Activated T-helper 1 cell treated with anti-CD3 and anti-CD28 coated beads, Interleukin-12 subunit alpha, Interleukin-12 subunit beta, Interleukin-2, Interleukin-4 antibody, amounts not matched to agents 30 ng/mL and 10 ng/mL and 1 ng/mL, durations not matched to agents 14 hours and 24 hours and 36 hours (primary cell): Measurements from ENCODE around the gene RPS25. TPM values are rescaled to one million over a fixed set of nuclear protein-coding genes. Genes with fewer than 3 reads are reported as not detected.
"Not testable (repeated sequence)": the region's sequence is repeated elsewhere in the genome, so short reads cannot be mapped to it uniquely, and the experiment has no call there.

Experiments used
- DNase-seq: peaks from one replicate; pipeline ENCODE4 v3.0.0; 2021; ENCODE audit warnings: low spot score
- H3K27ac Mint-ChIP-seq: one replicate; pipeline ENCODE4 v1.8.0; 2021; ENCODE audit warnings: mild to moderate bottlenecking, mixed read lengths
- H3K27me3 Mint-ChIP-seq: one replicate; pipeline ENCODE4 v1.8.0; 2022; ENCODE audit warnings: mild to moderate bottlenecking, moderate library complexity, mixed read lengths; ENCODE audit not compliant: insufficient read depth
- H3K36me3 Mint-ChIP-seq: one replicate; pipeline ENCODE4 v1.8.0; 2021; ENCODE audit warnings: low read depth, mixed read lengths
- H3K4me1 Mint-ChIP-seq: one replicate; pipeline ENCODE4 v1.8.0; 2021; ENCODE audit warnings: low read depth, mixed read lengths
- H3K4me3 Mint-ChIP-seq: one replicate; pipeline ENCODE4 v1.8.0; 2021; ENCODE audit warnings: mild to moderate bottlenecking, moderate library complexity, mixed read lengths
- H3K9me3 Mint-ChIP-seq: one replicate; pipeline ENCODE4 v1.8.0; 2021; ENCODE audit warnings: mixed read lengths
- intact Hi-C: fragments of 100-400 bp; cut with micrococcal nuclease; formaldehyde crosslinking; loops from one replicate; pipeline ENCODE4 v1.15.1; 2024
- total RNA-seq: library from RNA; stranded (reverse); gene quantifications from 2 replicates; pipeline ENCODE4 v1.2.3, GENCODE V29; 2022

RPS25 gene
- total RNA-seq, 1 donor from 2014 or later, result 1,455 TPM

GRCh38 chr11:119051440-119052162, 33.5 kb upstream of the RPS25 start:
- no peak overlapping the region for H3K4me3 Mint-ChIP-seq
- H3K9me3 Mint-ChIP-seq, result no peaks in the 10 kb centered on the region
- H3K4me1 Mint-ChIP-seq, result peaks cover 39% of the 10 kb centered on the region
- H3K36me3 Mint-ChIP-seq, result peaks cover 83% of the 10 kb centered on the region
- no peak for DNase-seq
- H3K27ac Mint-ChIP-seq, result peak overlapping the region; percentile 40
- intact Hi-C loops, result no loop called here
- no peaks in the 10 kb centered on the region for H3K27me3 Mint-ChIP-seq

DNA sequence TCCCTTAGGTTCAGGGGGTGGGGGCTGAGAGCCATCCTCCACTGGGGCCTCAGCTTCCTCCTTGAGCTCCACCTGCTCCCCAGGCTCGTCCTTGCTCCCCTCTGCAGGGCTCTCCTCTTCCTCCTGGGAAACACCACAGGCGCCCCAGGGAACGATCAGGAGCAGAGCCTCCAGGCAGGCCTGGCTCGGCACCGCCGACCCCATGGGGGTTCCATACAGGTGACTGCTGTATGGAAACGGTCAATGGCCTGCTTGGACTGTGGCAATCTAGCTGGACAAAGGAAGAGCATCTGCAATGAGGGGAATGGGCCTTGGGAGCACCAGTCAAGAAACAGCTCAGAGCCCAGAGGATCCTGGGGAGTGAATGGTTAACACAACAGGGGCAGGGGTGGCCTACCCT, 30.9 kb upstream of the RPS25 start:
- intact Hi-C loops, result no loop called here
- peaks cover 23% of the 10 kb centered on the region for H3K4me1 Mint-ChIP-seq
- no peak overlapping the region for H3K4me3 Mint-ChIP-seq
- no peak for DNase-seq
- H3K27me3 Mint-ChIP-seq, result no peaks in the 10 kb centered on the region
- H3K27ac Mint-ChIP-seq, result no peak overlapping the region
- peaks cover 79% of the 10 kb centered on the region for H3K36me3 Mint-ChIP-seq
- H3K9me3 Mint-ChIP-seq, result no peaks in the 10 kb centered on the region

GRCh38 chr11:119048644-119049043, 30.5 kb upstream of the RPS25 start:
- Mint-ChIP-seq H3K4me3 (no peak overlapping the region), H3K9me3 (no peaks in the 10 kb centered on the region), H3K27ac (no peak overlapping the region), H3K4me1 (peaks cover 19% of the 10 kb centered on the region), H3K27me3 (no peaks in the 10 kb centered on the region), H3K36me3 (peaks cover 75% of the 10 kb centered on the region)
- intact Hi-C loops, result no loop called here
- no peak for DNase-seq

DNA sequence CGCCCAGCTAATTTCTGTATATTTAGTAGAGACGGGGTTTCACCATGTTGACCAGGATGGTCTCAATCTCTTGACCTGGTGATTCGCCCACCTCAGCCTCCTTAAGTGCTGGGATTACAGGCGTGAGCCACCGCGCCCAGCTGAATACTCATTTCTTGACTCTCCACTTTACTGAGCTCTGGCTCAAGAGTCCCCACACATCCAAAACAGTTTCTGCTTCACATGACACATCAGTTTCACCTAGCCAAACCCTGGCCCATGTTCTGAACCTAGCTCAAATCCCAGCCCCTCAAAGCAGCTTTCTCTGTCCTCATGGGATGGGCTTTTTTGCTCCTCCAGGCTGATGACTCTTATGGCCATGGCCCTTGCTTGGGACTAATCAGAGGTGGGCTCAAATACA, 29.1 kb upstream of the RPS25 start:
- Mint-ChIP-seq H3K36me3 (peaks cover 64% of the 10 kb centered on the region), H3K9me3 (no peaks in the 10 kb centered on the region), H3K4me3 (no peak overlapping the region), H3K4me1 (peaks cover 7% of the 10 kb centered on the region), H3K27me3 (no peaks in the 10 kb centered on the region), H3K27ac (no peak overlapping the region)
- DNase-seq, result no peak
- intact Hi-C loops, result no loop called here

DNA sequence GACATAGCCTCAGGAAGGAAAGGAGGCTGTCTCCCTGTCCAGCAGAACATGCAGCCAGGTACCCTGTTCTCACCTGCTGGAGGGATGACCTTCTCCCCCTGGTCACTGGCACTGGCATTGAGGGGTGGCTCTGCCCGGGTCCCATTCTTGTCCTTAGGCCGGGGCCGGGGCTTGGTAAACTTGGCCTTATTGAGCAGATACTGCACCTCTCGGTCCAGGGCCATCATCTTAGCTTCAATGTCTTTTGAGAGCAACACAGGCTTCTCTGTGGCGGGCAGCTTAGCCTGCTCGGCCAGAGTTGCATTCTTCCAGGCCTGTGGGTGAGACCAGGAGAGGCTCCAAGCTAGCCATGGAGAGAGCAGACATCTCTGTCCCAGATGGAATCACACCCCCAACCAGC, 28.3 kb upstream of the RPS25 start:
- no peaks in the 10 kb centered on the region for H3K9me3 Mint-ChIP-seq
- intact Hi-C loops, result no loop called here
- no peaks in the 10 kb centered on the region for H3K27me3 Mint-ChIP-seq
- H3K4me1 Mint-ChIP-seq, result peaks cover 8% of the 10 kb centered on the region
- H3K4me3 Mint-ChIP-seq, result no peak overlapping the region
- DNase-seq, result no peak
- peaks cover 60% of the 10 kb centered on the region for H3K36me3 Mint-ChIP-seq
- H3K27ac Mint-ChIP-seq, result no peak overlapping the region

GRCh38 chr11:119044708-119045107, 26.6 kb upstream of the RPS25 start:
- Mint-ChIP-seq H3K4me3 (no peak overlapping the region), H3K36me3 (peaks cover 44% of the 10 kb centered on the region), H3K9me3 (no peaks in the 10 kb centered on the region), H3K27me3 (no peaks in the 10 kb centered on the region), H3K4me1 (peaks cover 8% of the 10 kb centered on the region), H3K27ac (no peak overlapping the region)
- intact Hi-C loops, result no loop called here
- no peak for DNase-seq

DNA sequence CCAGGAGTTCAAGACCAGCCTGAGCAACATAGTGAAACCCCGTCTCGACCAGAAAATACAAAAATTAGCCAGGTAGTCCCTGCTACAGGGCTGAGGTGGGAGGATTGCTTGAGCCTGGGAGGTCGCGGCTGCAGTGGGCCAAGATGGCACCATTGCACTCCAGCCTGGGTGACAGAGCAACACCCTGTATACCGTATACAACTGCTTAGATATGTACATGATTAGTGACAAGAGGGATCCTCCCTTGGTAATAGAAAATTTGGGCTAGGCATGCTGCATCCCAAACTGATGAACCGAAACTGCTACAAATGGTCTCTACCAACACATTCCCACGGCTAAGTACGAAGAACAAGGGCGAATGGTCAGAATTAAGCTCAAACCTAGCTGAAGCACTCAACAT, 24.8 kb upstream of the RPS25 start:
- Mint-ChIP-seq H3K27me3 (no peaks in the 10 kb centered on the region), H3K36me3 (peaks cover 28% of the 10 kb centered on the region), H3K4me1 (peaks cover 8% of the 10 kb centered on the region), H3K4me3 (no peak overlapping the region), H3K27ac (no peak overlapping the region), H3K9me3 (no peaks in the 10 kb centered on the region)
- intact Hi-C loops, result loop anchor here (1.0 kb wide), 1 partner anchor 13 kb away; the partner anchor contains the start of gene SLC37A4
- DNase-seq, result no peak

GRCh38 chr11:119041821-119042514, 23.8 kb upstream of the RPS25 start:
- Mint-ChIP-seq H3K4me3 (no peak overlapping the region), H3K36me3 (peaks cover 20% of the 10 kb centered on the region), H3K27ac (peak overlapping the region; percentile 56), H3K4me1 (peaks cover 8% of the 10 kb centered on the region), H3K27me3 (no peaks in the 10 kb centered on the region), H3K9me3 (no peaks in the 10 kb centered on the region)
- DNase-seq, result no peak
- intact Hi-C loops, result loop anchor here (1.0 kb wide), 1 partner anchor 12 kb away; the partner anchor contains the start of gene SLC37A4

- H3K4me3 Mint-ChIP-seq, DNase-seq, H3K27ac Mint-ChIP-seq, H3K27me3 Mint-ChIP-seq, H3K9me3 Mint-ChIP-seq, H3K36me3 Mint-ChIP-seq, H3K4me1 Mint-ChIP-seq, intact Hi-C loops: not testable (repeated sequence)
Measured at GRCh38 chr11:119039471-119039870, 21.3 kb upstream of the RPS25 start.

GRCh38 chr11:119038884-119039283, 20.7 kb upstream of the RPS25 start:
- Mint-ChIP-seq H3K27me3 (no peaks in the 10 kb centered on the region), H3K27ac (no peak overlapping the region), H3K9me3 (no peaks in the 10 kb centered on the region), H3K36me3 (no peaks in the 10 kb centered on the region), H3K4me1 (peaks cover 8% of the 10 kb centered on the region), H3K4me3 (no peak overlapping the region)
- no peak for DNase-seq
- intact Hi-C loops, result no loop called here

GRCh38 chr11:119034813-119035212, 16.7 kb upstream of the RPS25 start:
- DNase-seq, result no peak
- Mint-ChIP-seq H3K27me3 (no peaks in the 10 kb centered on the region), H3K4me1 (peaks cover 2% of the 10 kb centered on the region), H3K27ac (no peak overlapping the region), H3K9me3 (no peaks in the 10 kb centered on the region), H3K4me3 (no peak overlapping the region), H3K36me3 (no peaks in the 10 kb centered on the region)
- intact Hi-C loops, result no loop called here

GRCh38 chr11:119033421-119033820, 15.3 kb upstream of the RPS25 start:
- H3K27ac Mint-ChIP-seq, H3K4me3 Mint-ChIP-seq, H3K27me3 Mint-ChIP-seq, intact Hi-C loops, DNase-seq, H3K36me3 Mint-ChIP-seq, H3K9me3 Mint-ChIP-seq: not testable (repeated sequence)
- peaks cover 15% of the 10 kb centered on the region for H3K4me1 Mint-ChIP-seq

GRCh38 chr11:119031912-119032280, 13.8 kb upstream of the RPS25 start:
- Mint-ChIP-seq H3K4me3 (no peak overlapping the region), H3K4me1 (peaks cover 15% of the 10 kb centered on the region), H3K9me3 (no peaks in the 10 kb centered on the region), H3K27me3 (no peaks in the 10 kb centered on the region), H3K36me3 (no peaks in the 10 kb centered on the region), H3K27ac (no peak overlapping the region)
- intact Hi-C loops, result loop anchor here (2.0 kb wide), 3 partner anchors 63 to 103 kb away; partner anchors contain the start of gene C2CD2L
- no peak for DNase-seq
